Superior temporal gyrus (tissue), 1 donor: ENCODE measurements around the gene DENND1A.
"Not testable (repeated sequence)": the region's sequence is repeated elsewhere in the genome, so short reads cannot be mapped to it uniquely, and the experiment has no call there.

Source experiments
- DNase-seq: peaks from one replicate; pipeline ENCODE4 v3.0.0-alpha.2; 2016; ENCODE audit errors: extremely low spot score

The DENND1A gene

DNA sequence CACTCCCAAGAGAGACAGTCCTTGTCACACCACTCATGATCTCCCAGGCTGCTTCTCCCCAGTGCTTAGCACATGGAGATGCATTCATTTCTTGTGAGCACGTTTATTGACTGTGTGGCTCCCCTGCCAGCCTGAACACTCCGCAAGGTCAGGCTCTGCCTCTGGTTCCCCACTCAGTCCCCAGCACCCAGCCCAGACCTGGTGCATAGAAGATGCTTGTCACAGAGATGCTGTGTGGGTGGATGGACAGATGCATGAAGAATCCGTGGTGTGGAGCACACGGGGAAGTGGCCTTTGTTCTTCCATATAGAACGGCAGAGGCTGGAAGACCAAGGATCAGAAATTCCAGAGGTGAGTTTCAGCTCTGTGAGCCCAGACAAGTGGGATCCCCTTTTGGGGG, 587.7 kb downstream of the DENND1A start:
- DNase-seq: no peak

DNA sequence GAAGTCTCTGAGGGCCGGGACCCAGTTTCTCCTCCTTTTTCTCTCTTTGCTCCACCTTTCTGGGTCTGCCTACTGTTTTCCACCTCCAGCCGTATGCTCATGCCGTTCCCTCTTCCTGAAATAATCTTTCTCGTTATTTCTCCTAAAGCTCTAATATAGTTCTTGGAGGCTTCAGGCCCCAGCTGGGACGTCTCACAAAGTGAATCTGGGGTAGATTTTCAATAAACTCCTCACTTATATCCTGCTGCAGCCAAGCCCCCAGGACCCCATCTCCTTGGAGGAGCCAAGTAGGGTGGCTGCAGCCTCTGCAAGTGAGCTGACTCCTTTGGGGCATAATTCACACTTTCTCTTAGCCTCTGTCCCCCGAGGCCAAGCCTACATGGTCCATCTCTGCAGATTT, 588.1 kb downstream of the DENND1A start:
- DNase-seq: no peak

DNA sequence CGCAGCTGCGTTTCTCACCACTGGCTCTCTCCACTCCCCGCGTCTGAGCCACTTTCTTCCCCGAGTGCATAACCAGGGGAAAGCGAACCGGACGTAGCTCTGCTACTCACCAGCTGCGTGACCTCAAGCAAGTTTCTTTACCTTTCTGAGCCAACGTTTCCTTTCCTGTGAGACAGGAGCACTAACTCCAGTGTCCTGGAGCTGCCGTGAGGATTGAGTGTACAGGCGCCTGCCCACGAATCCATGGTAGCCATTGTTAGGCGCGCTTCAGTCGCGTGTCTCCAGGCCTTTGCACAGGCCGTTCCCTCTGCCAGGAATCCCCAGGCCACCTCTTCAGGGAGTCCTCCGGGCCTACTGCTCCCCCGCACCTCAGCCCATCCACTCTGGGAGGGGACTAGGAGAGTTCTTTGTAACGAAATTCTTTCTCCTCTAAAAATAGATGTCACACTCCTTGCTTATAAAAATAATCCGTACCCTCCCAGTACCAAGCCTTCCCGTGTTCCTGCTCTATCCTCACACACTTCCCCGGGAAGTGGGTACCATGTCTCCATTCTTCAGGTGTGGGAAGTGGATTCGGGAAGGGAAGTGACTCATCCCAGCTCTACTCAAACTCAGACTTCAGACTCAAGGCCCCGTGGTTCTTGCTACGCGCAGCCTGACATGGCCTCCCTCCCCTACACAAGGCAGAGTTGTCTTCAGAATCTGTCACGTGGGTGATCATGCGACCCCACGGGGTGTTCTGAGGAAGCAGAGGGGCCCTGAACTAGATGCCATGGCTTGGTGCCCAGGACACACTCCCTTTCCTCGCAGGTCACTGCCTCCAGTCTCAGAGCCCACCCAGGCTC, 590.0 kb downstream of the DENND1A start:
- no peak for DNase-seq

DNA sequence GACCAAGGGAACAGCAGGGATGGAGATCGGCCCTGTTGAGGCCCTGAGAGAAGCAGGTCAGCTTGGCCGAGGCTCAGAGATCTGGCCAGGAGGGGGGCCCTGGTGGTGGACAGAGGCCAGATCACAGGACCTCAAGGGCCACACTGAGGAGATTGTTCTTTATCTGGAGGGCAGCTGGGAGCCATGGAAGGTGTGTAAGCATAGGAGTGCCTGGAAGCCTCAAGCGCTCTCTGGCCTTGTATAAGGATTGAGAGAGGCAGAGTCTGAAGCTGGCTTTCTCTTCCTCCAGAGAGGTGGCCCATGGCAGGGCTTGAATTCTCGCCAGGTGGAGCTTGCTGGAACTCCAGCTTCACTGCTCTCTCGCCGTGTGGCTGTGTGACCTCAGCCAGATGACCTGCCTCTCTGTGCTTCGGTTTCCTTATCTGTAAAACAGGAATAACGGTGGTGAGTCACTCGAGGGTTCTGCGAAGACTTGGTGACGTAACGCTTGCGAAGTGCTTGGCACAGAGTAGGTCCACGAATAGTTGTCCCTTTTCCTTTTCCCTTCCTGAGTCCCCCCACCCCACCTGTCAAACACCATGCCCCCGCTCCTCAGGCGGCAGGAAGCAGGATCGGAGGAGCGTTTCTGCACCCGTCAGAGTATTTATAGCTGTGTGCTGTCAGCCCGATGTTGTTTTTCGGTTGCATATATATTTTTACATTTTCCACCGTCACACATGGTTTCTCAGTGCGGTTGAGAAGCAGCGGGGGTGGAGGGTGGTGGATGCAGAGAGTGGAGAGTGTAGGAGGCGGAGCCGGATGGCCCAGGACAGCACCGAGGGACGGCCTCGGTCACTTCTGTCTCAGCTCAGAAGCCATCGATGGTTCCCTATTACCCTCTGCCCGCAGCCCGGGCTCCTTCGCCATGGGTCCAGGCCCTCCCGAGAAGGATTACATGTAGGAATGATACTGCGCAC, 590.9 kb downstream of the DENND1A start:
- no peak for DNase-seq

DNA sequence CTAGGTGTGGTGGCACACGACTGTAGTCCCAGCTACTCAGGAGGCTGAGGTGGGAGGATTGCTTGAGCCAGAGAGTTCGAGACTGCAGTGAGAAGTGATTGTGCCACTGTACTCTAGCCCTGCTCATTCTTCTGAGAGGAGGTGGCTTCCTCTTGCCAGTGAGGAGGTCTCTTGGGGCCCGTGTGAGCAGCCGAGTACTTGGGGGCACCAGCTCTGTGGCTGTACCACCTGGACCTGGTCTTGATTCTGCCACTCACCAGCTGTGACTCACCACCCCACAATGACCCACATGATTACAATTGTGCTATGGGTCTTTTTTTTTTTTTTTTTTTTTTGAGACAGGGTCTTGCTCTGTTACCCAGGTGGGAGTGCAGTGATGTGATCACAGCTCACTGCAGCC, 592.0 kb downstream of the DENND1A start:
- no peak for DNase-seq

DNA sequence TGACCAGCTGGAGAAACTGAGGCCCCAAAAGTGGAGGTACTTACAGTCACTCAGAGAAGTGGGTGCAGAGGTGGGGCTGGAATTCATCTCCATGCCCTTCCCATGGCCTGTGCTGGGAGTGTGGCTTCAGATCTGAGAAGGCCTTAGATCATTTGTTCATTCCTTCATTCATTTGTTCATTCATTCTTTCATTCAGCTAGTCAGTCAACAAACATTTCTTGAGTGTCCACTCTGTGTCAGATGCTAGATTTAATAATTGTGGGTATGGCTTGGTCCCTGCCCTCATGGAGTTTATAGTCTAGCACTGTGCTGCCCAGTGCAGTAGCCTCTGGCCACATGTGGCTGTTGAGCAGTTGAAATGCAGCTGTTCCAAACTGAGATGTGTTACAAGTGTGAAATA, 593.0 kb downstream of the DENND1A start:
- DNase-seq: no peak

DNA sequence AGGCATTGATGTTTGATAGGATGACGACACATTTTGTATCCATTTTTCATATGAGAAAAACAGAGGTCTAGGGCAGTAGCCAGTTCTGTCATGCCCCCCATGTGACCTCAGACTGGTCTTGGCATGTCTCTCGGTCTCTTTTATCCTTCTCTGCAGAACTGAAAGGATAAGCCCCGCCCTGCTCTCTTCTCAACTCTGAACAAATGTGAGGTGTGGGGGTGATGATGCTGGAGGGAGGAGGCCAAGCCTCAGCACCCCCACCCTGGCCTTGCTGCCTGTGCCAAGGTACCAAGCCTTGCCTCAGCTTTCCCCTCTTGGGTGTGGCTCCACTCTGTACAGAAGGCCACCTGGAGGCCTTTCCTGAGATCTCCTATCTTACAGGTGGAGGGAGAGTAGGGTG, 593.5 kb downstream of the DENND1A start:
- no peak for DNase-seq

DNA sequence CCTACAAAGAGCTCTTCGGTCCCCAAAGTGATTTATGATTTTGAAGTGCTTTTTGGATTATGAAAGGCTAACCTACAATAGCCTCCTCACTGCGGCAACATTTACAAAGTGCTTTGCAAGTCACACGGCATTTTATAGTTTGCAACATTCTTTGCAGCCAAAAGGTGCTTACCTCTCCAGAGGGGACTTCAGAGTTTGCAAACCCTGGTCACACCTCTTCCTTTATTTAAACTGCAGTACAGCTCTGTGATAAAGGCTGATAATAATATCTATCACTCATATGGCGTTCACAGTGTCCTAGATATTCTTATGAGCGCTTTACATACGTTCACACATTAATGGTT, 594.0 kb downstream of the DENND1A start:
- DNase-seq: no peak

DNA sequence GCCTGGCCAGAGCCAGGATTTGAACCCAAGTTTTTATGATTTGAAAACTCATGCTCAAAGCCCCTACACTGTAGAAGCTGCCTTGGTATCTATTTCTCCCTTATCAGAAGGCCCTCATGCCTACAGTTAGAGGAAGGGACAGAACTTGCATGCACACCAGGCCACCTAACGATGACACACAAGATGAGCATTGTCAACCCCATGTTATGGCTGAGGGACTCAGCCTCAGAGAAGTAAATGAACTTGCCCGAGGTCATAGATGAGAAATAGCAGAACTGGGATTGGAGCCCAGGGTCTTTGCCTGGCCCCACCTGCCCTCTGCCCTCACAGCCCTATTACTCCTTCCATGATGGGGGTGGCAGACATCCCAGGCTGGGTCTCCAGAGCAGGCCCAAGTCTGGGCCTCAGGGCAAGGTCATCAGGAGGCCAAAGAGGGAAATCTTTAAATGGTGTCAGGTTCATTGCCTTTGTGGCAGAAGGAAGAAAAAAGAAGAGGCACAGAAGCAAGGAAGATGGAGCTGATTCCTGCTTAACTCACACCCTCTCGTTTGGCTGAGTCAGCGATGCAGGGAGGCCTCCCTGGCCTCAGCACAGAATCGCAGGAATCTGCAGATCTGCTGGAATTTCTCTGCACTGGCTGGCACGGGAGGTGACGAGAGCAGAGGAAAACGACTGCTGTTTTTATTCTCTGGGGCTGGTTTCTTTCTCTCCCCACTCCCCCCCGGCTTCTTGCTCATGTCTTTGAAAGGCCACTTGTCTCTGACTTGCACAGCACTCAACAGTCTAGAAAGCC, 594.5 kb downstream of the DENND1A start:
- DNase-seq: peak; percentile 63

DNA sequence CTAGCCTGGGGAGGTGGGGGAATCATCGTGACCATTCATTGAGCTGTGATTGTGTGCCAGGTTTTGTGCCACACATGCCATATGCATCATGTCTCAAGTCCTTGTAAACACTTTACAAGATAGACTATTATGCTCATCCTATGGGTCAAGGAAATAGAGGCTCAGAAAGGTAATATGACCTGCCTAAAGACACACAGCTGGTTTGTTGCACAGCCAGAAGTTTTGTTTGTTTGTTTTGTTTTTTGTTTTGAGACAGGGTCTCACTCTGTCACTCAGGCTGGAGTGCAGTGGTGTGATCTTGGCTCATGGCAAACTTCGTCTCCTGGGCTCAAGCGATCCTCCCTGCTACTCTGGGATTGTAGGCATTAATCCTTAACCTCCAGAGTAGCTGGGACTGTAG, 595.3 kb downstream of the DENND1A start:
- no peak for DNase-seq

DNA sequence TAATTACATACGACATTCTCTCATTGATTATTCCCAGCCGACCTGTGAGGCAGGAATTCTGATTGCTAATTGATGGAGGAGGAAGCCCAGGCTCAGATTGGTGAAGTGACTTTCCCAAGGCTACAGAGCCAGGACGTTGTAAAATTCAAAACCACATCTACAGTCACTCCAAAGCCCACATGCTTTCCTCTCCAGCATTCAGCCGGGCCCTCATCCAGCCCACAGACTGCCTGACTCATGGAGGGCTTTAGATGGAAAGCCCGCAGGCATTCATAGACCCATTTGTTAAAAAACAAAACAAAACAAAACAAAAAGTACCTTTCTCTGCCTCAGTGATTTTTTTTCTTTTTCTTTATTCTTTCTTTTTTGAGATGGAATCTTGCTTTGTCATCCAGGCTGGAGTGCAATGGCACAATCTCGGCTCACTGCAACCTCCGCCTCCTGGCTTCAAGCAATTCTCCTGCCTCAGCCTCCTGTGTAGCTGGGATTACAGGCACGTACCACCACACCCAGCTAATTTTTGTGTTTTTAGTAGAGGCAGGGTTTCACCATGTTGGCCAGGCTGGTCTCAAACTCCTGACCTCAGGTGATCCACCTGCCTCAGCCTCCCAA, 596.8 kb downstream of the DENND1A start:
- not testable (repeated sequence) for DNase-seq

DNA sequence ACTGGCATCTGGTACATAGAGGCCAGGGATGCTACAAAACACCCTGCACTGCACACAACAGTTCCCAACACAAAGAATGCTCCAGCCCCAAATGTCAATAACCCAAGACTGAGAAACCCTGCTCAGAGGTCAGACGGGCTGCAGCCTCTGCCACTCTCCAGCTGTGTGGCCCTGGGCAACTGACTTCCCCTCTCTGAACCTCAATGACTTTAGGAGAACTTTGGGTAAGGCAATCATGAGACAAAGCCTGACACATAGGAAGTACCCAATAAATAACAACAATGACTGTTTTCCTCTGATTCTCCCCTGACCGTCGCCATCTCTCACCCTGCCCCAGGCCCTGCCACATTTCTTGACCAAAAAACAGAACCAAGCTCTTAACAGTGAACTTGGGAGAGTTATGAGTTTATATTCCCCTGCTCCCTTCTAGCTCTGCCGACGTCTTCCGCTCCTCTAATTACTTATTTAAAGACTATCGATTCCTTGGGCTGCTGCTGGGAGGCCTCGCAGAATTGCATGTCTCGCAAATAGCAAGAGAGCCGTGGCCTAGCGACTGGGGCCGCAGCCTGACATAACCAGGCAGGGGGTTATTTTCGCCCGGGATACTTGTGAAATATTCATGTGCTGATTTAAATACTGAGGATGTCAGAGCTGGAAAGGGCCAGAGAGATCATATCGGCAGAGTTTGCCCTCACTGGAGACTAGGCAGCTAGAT, 598.4 kb downstream of the DENND1A start:
- DNase-seq: no peak
